SH-SY5Y (cell line): ENCODE data around the gene ATP5F1C.

Experiments used
- GATA2 ChIP-seq: IDR thresholded peaks from 2 replicates; pipeline ENCODE4 v1.6.1; 2011; ENCODE audit warnings: mild to moderate bottlenecking, low read depth, low read length
- GATA3 ChIP-seq: IDR thresholded peaks from 2 replicates; pipeline ENCODE4 v1.6.1; 2011; ENCODE audit warnings: low read depth, mild to moderate bottlenecking, low read length, moderate library complexity

ATP5F1C gene

GRCh38 chr10:7856678-7857077 lies 68.7 kb downstream of the ATP5F1C start:
- TF ChIP-seq GATA2, result no peak
- TF ChIP-seq GATA3, result no peak

GRCh38 chr10:7857262-7857661 lies 69.3 kb downstream of the ATP5F1C start:
- TF ChIP-seq GATA3 (no peak), GATA2 (no peak)
